CD14-positive monocyte (primary cell): ENCODE measurements around the gene PLEKHN1. TPM values are rescaled to one million over a fixed set of nuclear protein-coding genes. Genes with fewer than 3 reads are reported as not detected.

ENCODE experiments used
- DNase-seq, 3 donors: peaks; one replicate each; pipeline ENCODE4 v3.0.0-alpha.2; 2011 to 2022
- H2AFZ ChIP-seq: 2 replicates; pipeline ENCODE4 v1.6.0; 2012; ENCODE audit warnings: mild to moderate bottlenecking, low read depth, low read length, inconsistent platforms; ENCODE audit not compliant: insufficient read depth, poor library complexity, severe bottlenecking
- H3K27ac ChIP-seq, 2 donors: 1 replicate in 1 of 2; 2 replicates in 1 of 2; pipeline ENCODE4 v1.5.1; 2012 to 2013; ENCODE audit warnings: low read length in 2 of 2, control low read depth in 1 of 2, inconsistent platforms in 1 of 2, low read depth in 1 of 2, mild to moderate bottlenecking in 1 of 2
- H3K27me3 ChIP-seq, 2 donors: one replicate each; pipeline versions ENCODE4 v1.6.0 to v1.6.1; 2011 to 2013; ENCODE audit warnings: low read length in 2 of 2; ENCODE audit not compliant: control insufficient read depth in 2 of 2, insufficient read depth in 2 of 2
- H3K36me3 ChIP-seq, 2 donors: replicated peaks in 1 of 2; 1 replicate in 1 of 2; 2 replicates in 1 of 2; pipeline versions ENCODE4 v1.5.1 to v1.6.1; 2012 to 2013; ENCODE audit warnings: low read length in 2 of 2, control low read depth in 1 of 2, inconsistent platforms in 1 of 2, mild to moderate bottlenecking in 1 of 2; ENCODE audit not compliant: insufficient read depth in 2 of 2, control insufficient read depth in 1 of 2
- H3K4me1 ChIP-seq, 2 donors: 1 replicate in 1 of 2; 2 replicates in 1 of 2; pipeline versions ENCODE4 v1.5.1 to v1.6.1; 2012 to 2013; ENCODE audit warnings: low read length in 2 of 2, control low read depth in 1 of 2, inconsistent platforms in 1 of 2, mild to moderate bottlenecking in 1 of 2, moderate library complexity in 1 of 2; ENCODE audit not compliant: insufficient read depth in 2 of 2, control insufficient read depth in 1 of 2
- H3K4me2 ChIP-seq: replicated peaks from 2 replicates; pipeline ENCODE3; 2012; ENCODE audit warnings: low read length, moderate library complexity, mild to moderate bottlenecking; ENCODE audit not compliant: poor library complexity, severe bottlenecking; ENCODE audit errors: extremely low read depth
- H3K4me3 ChIP-seq, 3 experiments: fragments of 200-600 bp in 1 of 3; sonication (generic) in 1 of 3; replicated peaks in 1 of 3; 1 replicate in 2 of 3; 2 replicates in 1 of 3; pipeline ENCODE4 v1.5.1; 2011 to 2013; ENCODE audit warnings: low read length in 3 of 3, mild to moderate bottlenecking in 3 of 3, control low read depth in 2 of 3, low read depth in 2 of 3, inconsistent platforms in 1 of 3, moderate library complexity in 1 of 3
- H3K79me2 ChIP-seq: 2 replicates; pipeline ENCODE4 v1.6.0; 2012; ENCODE audit warnings: mild to moderate bottlenecking, control low read depth, inconsistent platforms, low read length, moderate library complexity; ENCODE audit not compliant: insufficient read depth
- H3K9ac ChIP-seq: 2 replicates; pipeline ENCODE4 v1.6.0; 2017; ENCODE audit warnings: low read length, mild to moderate bottlenecking; ENCODE audit not compliant: insufficient read depth, poor library complexity, severe bottlenecking
- H3K9me3 ChIP-seq, 2 donors: replicated peaks in 1 of 2; 1 replicate in 1 of 2; 2 replicates in 1 of 2; pipeline versions ENCODE4 v1.5.1 to v1.6.1; 2012 to 2013; ENCODE audit warnings: low read length in 2 of 2, control low read depth in 1 of 2; ENCODE audit not compliant: control insufficient read depth in 1 of 2, insufficient read depth in 1 of 2
- H4K20me1 ChIP-seq: 2 replicates; pipeline ENCODE4 v1.6.0; 2012; ENCODE audit warnings: mild to moderate bottlenecking, low read length, control low read depth, moderate library complexity; ENCODE audit not compliant: insufficient read depth
- H3K27ac Mint-ChIP-seq, 7 donors: one replicate each; pipeline ENCODE4 v1.8.0; 2020; ENCODE audit warnings: mild to moderate bottlenecking in 7 of 7, mixed read lengths in 7 of 7, moderate library complexity in 6 of 7, inconsistent platforms in 2 of 7
- H3K27me3 Mint-ChIP-seq, 3 donors: one replicate each; pipeline ENCODE4 v1.8.0; 2021 to 2022; ENCODE audit warnings: low read depth in 3 of 3, mild to moderate bottlenecking in 3 of 3, mixed read lengths in 3 of 3, moderate library complexity in 3 of 3, inconsistent platforms in 1 of 3
- H3K36me3 Mint-ChIP-seq, 2 donors: one replicate each; pipeline ENCODE4 v1.8.0; 2020; ENCODE audit warnings: mixed read lengths in 2 of 2, inconsistent platforms in 1 of 2, mild to moderate bottlenecking in 1 of 2
- H3K4me1 Mint-ChIP-seq: one replicate; pipeline ENCODE4 v1.8.0; 2020; ENCODE audit warnings: mild to moderate bottlenecking, mixed read lengths
- H3K4me3 Mint-ChIP-seq, 2 donors: one replicate each; pipeline ENCODE4 v1.8.0; 2020; ENCODE audit warnings: mild to moderate bottlenecking in 2 of 2, mixed read lengths in 2 of 2, moderate library complexity in 1 of 2
- H3K9me3 Mint-ChIP-seq, 7 donors: one replicate each; pipeline ENCODE4 v1.8.0; 2020 to 2022; ENCODE audit warnings: mixed read lengths in 7 of 7, mild to moderate bottlenecking in 6 of 7, moderate library complexity in 6 of 7, inconsistent platforms in 2 of 7
- CTCF ChIP-seq: fragments of 200-600 bp; IDR thresholded peaks from one replicate; pipeline ENCODE4 v1.8.0; 2022; ENCODE audit warnings: antibody characterized with exemption, mild to moderate bottlenecking
- WGBS: methylation state at CpG from one replicate; pipeline ENCODE4 v1.1.5; 2013; ENCODE audit warnings: missing lambda C conversion rate; ENCODE audit not compliant: insufficient coverage; 5-methylcytosine and 5-hydroxymethylcytosine counted together
- intact Hi-C, 2 donors: fragments of 100-400 bp; cut with micrococcal nuclease; formaldehyde crosslinking; loops; one replicate each; pipeline versions ENCODE4 v1.15.0 to v1.15.1; 2023
- polyA plus RNA-seq, 3 donors: library from polyadenylated mRNA; depleted of rRNA in 1 of 3; unstranded in 2 of 3; stranded (reverse) in 1 of 3; fragments of 300-500 nt in 2 of 3; fragments of >200 nt in 1 of 3; fragmentation: Illumina TruSeq in 2 of 3; gene quantifications; 1 replicate in 2 of 3; 2 replicates in 1 of 3; pipeline ENCODE4 v1.2.3, GENCODE V29; 2012 to 2021

The PLEKHN1 gene
- polyA plus RNA-seq, 3 donors = 0.21 to 1.5 (median 0.62) TPM

- Histone ChIP-seq H3K27me3 (peaks cover 2 to 32% of the 10 kb centered on the region in 2 donors), H3K4me1 (no peaks in the 10 kb centered on the region), H3K4me2 (no peak overlapping the region), H4K20me1 (no peaks in the 10 kb centered on the region), H3K36me3 (no peaks in the 10 kb centered on the region), H2AFZ (no peak overlapping the region), H3K9me3 (peaks cover 14 to 22% of the 10 kb centered on the region in 2 donors), H3K27ac (no peak overlapping the region), H3K79me2 (no peaks in the 10 kb centered on the region), H3K9ac (no peak overlapping the region), H3K4me3 (no peak overlapping the region)
- WGBS = 100% methylated on average over 1 of the region's 10 CpGs
- DNase-seq = no peak
- intact Hi-C loops = no loop called here
- H3K36me3 Mint-ChIP-seq = peaks cover 0 to 2% of the 10 kb centered on the region in 2 donors
- no peak for TF ChIP-seq CTCF
- H3K4me3 Mint-ChIP-seq = peak overlapping the region in 1 of 2 donors; percentile 1
- peaks cover 51 to 78% (median 66%) of the 10 kb centered on the region in 3 donors for H3K27me3 Mint-ChIP-seq
- H3K4me1 Mint-ChIP-seq = peaks cover 3% of the 10 kb centered on the region
- peaks cover 14 to 39% (median 31%) of the 10 kb centered on the region in 7 donors for H3K9me3 Mint-ChIP-seq
- H3K27ac Mint-ChIP-seq = no peak overlapping the region
Observed at GRCh38 chr1:991895-992294, 25.6 kb downstream of the PLEKHN1 start.

- Histone ChIP-seq H3K4me3 (no peak overlapping the region), H3K4me1 (no peaks in the 10 kb centered on the region), H2AFZ (no peak overlapping the region), H3K4me2 (no peak overlapping the region), H3K9me3 (peaks cover 18 to 22% of the 10 kb centered on the region in 2 donors), H3K27me3 (peaks cover 6 to 37% of the 10 kb centered on the region in 2 donors), H4K20me1 (peaks cover 1% of the 10 kb centered on the region), H3K9ac (no peak overlapping the region), H3K27ac (no peak overlapping the region), H3K36me3 (no peaks in the 10 kb centered on the region), H3K79me2 (no peaks in the 10 kb centered on the region)
- Mint-ChIP-seq H3K4me3 (no peak overlapping the region), H3K9me3 (peaks cover 14 to 39% (median 32%) of the 10 kb centered on the region in 7 donors), H3K4me1 (peaks cover 4% of the 10 kb centered on the region), H3K27me3 (peaks cover 54 to 81% (median 68%) of the 10 kb centered on the region in 3 donors), H3K27ac (no peak overlapping the region), H3K36me3 (peaks cover 0 to 2% of the 10 kb centered on the region in 2 donors)
- WGBS = no CpG with 5 or more reads among the region's 7 CpGs
- no peak for DNase-seq
- TF ChIP-seq CTCF = no peak
- intact Hi-C loops = no loop called here
Observed at GRCh38 chr1:992362-992761, 26.1 kb downstream of the PLEKHN1 start.
